ENCODE data around the gene GABRA6.
"Not testable (repeated sequence)": the region's sequence is repeated elsewhere in the genome, so short reads cannot be mapped to it uniquely, and the experiment has no call there.

The GABRA6 gene

DNA sequence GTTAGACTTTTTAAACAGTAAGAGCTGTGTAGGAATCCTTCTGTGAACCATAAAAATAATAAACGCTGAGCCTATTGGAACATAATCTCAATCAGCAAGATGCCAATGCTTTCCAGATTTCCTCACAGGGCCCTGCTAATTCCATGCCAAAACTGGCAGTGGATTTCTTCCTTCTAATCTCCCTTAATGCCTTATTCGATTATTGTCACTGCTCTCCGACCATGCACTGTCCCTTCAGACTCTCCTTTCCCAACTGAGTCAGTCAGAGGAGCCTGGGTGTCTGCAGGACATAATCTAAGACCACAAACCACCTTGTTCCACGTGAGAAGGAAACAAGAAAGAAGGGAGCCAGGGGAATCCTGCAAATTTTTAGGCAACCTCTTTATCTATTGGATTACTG lies at the start of gene GABRA6:
Gene GABRA6, plus strand, starts transcription at position 261 of the 400 bp plus-strand sequence. CDS start 269 bp downstream, outside the sequence.
- no peak for DNase-seq

DNA sequence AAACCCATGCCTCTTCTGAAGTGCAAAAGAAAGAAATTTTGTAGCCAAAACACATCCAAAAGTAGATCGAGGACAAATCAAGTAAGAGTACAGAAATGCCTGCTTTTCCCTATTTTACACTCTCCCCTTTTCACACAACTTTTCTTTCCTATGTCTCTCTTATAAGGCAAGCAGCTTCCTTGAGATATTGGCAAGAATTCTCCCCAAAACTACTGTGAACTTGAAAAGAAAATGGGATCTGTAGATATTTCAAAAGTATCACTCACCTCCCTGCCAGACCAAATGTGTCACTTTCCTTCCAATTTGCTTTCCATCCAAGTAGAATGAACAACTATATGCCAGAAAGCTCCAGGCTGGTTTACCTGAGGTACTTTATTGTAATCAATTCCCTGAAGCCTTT lies 47.9 kb upstream of the GABRA6 start:
- DNase-seq = no peak

DNA sequence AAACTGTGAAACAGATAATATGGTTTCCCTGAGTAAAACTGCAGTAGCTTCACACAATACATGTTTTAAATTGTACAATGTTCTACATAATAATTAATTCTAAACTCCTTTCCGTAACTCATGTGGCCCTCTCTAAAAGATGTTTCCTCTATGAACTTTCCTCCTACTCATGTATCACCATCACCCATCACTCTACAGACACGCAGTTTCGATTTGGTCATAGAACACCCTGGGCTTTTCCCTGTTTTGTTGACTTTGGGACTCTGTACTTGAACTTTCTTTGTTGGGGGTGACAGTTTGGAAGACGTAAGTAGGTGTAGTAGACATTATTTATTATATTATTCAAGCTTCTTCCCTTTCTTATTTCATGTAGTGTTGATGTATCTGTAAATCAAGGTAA lies 44.1 kb upstream of the GABRA6 start:
- no peak for DNase-seq

DNA sequence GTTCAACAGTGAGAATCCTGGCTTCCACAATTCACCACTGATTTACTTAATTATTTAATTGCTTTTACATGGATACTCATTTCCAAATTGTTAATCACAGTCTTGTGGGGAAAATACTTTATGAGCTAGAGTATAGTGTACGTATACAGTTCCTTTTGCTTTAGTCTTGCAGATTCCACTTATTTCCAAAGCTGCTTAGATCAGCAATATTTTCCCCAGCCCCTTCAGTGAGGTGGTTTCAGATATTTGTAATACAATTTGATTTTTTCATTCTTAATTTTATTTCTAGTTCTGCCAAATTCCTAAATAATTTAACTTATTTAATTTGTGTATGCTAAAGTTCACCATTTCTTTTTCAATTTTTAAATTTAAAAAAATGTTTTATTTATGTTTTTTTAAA lies 40.3 kb upstream of the GABRA6 start:
- no peak for DNase-seq

DNA sequence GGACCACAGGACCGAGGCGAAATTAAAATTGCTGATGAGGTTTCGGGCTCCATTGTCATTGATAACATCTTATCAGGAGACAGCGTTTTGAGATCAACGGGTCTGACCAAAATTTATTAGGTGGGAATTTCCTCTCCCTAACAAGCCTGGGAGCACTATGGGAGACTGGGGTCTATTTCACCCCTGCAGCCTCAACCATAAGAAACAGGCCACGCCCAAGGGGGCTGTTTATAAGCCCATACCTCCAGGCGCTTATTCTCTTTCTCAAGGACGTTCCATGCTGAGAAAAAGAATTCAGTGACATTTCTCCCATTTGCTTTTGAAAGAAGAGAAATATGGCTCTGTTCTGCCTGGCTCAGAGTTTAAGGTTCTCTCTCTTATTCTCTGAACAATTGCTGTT lies 33.6 kb upstream of the GABRA6 start:
- DNase-seq = not testable (repeated sequence)

DNA sequence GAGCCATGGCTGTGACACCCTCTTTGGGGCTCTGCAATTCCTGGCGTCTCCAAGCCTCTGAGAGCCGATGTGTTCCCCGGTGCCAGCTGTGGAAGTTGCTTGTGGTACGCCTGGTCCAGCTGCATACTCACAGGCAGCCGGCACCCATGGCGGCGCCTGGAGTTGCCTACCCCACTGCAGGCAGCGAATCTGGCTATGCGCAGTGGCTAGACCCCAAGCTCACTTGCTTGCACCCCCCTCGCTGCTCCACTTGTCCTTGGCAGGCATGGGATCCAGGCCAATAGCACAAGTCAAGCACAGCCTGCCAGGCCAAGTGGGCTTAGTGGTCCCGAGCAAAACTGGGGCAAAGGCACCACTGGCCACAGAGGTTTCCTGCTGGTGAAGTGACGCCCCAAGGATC lies 24.7 kb upstream of the GABRA6 start:
- no peak for DNase-seq

DNA sequence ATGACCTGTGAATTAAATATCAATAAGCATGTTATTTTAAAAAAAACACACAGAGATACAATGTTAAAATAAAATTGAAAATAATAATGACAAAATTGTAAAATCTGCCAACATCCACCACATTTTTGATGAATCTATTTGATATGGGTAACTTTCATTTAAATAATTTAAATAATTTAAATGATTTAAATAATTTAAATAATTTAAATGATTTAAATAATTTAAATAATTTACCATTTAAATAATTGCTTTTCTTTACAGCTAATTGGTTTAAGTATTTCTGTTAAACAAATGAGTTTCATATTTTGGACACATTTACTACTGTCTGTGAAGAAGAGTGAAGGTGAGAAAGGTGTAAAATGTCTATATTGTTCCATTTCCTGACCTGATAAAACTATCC lies 22.1 kb upstream of the GABRA6 start:
- DNase-seq = no peak

DNA sequence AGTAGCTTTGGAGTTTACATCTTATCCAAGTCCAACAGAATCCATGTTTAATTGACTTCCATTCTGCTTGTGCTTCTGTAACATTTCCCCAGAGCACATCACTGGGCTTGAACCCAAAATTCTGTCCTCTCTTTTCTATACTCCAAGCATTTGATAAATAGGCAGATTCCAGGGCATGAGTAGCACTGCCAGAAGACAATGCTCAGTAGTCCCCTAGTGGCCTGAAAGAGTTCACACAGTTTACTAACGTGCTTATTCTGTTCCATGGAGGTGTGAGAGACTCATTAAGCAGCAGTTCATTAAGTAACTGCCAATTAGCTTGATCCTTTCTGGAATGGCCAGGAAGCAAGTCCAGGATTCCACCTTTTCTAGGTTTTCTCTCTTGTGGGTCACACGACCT lies 9.4 kb upstream of the GABRA6 start:
- no peak for DNase-seq

DNA sequence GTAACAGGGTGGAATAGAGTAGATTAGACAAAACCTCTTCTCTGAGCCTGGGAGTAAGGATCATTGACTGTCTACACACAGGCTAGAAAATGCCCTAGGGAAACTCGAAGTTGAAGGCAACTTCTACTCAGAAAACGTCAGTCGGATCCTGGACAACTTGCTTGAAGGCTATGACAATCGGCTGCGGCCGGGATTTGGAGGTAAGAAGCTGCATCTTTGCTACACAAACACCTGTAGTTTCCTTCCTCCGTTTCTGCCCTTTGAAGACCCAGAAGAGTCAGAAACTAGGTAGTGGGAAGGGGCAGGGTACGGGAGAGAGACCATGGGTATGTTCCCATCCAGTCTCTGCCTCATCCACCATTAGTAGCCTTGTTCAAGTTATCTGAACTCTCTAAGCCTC lies 628 bp downstream of the GABRA6 start:
- DNase-seq = no peak

DNA sequence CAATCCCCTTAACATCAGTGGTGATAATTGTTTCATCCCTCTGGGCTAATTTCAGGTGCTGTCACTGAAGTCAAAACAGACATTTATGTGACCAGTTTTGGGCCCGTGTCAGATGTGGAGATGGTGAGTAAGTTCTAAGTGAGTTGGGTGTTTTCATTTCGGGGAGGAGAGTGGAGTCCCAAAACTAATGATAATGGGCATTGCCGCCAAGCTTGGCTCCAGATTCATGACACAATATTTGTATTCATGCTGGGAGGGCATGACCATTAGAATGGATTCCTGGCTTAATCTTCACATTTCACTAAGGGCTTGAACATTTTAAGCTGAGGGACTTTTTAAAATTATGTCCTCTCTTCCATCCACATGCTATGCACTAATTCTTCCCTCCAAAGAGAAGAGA lies 1.4 kb downstream of the GABRA6 start:
- no peak for DNase-seq

DNA sequence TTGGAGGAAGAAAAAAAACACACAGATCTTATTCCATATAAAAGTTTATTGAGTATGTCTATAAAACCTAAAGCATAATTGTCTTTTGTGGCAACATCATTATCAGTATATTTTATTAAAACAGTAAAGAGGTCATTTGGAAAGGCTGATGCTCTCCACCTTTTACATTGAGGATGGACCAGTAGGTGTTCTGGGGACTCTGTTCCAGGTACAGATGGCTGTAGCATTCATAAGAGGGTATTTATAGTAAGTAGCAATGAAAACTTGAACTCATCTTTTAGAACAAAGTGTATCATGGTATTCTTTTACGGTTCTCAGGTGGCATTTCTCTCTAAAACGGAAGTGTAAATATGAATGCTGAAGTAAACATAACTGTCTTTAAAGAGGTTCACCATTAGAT lies 1.8 kb downstream of the GABRA6 start:
- no peak for DNase-seq

DNA sequence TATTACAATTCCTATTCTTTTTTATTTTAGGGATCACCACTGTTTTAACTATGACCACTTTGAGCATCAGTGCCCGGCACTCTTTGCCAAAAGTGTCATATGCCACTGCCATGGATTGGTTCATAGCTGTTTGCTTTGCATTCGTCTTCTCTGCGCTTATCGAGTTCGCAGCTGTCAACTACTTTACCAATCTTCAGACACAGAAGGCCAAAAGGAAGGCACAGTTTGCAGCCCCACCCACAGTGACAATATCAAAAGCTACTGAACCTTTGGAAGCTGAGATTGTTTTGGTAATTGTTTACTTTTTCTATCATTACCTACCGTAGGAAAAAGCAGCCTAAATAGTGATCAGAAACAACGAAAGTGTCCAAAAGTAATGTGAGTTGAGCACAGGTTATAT lies 6.4 kb downstream of the GABRA6 start:
- DNase-seq = no peak

DNA sequence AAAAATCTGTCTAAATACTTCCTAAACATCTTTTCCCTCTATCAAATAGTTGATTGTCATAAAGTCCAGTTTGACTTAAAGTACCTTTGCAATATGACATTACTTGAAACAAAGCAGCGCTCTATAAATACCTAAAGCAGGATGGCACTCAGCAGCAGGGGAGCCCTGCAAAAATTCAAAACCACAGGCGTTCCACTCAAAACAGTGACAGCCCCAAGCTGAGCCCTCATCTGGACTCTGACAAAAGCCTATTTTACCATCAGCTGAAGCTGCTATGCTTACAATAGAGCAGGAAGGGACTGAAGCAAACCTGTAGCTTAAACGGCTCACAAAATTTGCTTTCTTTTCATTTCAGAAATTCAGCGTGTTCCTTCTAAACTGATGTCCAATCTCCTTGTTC lies 11.5 kb downstream of the GABRA6 start:
- DNase-seq = no peak

DNA sequence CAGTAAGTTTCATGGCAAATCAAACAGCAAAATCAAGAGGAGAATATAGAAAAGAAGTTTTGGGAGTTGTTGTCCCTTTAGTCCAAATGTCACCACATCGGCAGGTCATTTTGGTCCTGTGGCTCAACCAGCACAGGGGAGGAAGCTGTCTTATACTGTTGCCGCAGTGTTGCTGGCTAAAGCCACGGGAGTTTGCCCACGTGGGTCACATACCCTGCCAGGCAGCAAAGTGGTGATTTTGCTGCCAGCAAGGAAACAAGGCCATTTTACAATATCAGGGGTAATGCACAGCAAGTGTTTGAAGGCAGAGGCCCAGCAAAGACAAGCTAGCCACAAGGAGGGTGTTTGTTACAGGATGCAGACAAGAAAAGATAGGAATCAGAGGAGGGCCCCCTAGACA lies 14.5 kb downstream of the GABRA6 start:
- no peak for DNase-seq

DNA sequence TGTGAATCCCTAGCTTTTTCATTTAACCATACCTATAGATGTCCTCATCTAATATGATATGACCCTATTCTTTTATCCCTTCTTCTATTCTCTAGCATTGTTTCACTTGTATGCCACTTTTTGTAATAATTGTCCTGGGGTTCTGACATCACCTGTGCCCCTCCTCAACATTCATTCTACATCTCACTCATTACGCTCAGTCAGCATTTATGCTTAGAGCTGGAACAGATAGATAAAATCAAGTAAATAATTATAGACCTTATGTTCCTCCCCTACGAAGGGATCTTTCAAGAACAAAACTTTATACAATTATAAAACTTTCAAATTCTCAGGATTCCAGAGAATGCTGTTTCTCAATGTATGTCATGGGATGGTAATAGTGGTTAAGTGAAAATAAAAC lies 18.0 kb downstream of the GABRA6 start:
- no peak for DNase-seq

DNA sequence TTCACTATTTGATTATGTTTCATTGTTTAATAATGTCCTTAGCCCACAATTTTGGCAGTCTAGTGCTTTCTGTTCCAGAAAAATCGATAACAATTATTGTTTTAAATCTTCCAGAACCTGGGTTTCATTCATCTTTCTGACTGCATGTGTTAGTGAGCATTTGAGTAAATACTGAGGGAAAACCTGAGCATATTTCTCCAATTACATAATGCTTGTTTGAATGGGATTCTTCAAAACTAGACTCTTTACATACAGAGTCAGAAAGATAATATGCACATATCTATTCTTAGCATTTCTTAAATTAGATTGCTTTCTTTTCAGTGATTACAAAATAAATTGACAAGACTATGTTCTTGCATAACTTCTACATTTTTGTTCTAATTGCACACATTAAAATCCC lies 21.9 kb downstream of the GABRA6 start:
- DNase-seq = no peak

DNA sequence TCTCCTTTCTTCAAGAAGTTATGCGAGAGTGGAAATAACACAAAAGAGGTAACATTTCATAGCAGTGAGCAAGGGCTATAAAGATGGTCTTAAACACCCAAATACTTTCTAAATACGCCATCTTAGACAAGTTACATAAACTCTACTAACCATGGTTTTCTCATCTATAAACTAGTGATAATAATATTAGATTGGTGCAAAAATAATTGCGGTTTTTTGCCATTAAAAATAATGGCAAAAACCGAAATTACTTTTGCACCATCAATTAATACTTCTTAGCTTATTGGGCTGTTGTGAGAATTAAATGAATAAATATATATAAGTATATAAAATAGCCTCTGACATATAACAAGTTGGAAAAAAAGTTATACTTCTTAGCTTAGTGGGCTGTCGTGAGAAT lies 23.7 kb downstream of the GABRA6 start:
- no peak for DNase-seq

DNA sequence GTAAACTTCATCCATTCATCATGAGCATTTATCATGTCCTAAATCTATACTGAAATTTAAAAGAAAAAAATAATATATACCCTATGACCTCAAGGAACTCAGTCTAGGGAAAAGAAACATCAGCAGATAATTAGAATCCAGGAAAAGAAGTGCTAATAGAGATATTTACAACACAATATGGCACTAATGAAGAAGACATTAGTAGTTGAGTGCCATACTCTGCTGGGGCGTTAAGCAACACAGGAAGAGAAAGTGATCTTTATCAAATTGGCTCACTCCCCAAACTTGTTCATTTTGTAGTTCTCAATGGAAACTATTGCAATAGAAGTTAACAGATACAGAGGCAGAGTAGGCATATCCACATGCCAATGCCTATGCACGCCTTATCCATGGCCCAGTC lies 27.5 kb downstream of the GABRA6 start:
- DNase-seq = no peak

DNA sequence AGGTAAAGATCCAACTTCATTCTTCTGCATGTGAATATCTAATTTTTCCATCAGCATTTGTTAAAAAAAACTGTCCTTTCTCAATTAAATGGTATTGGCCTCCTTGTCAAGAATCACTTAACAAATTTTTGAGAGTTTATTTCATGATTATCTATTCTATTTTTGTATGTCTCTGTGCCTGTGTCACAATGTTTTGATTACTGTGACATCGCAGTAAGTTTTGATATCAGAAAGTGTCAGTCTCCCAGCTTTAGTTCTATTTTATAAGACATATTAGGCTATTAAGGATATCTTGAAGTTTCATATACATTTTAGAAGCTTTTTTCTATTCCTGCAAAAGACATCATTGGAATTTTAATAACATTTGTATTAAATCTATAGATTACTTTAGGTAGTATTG lies 33.6 kb downstream of the GABRA6 start:
- DNase-seq = no peak

DNA sequence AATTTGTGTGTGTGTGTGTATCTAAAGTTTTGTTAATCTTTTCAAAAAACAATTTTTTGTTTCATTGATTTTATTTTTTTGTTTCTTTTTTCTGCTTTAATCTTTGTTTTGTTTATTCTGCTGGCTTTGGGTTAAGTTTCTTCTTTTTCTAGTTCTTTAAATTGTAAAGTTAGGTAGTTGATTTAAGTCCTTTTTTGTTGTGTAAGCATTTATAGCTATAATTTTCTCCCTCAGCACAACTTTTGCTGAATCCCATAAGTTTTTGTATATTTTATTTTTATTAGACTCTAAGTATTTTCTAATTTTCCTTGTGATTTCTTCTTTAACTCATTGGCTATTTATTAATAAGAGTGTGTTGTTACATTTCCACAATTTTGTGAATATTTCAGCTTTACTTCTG lies 34.9 kb downstream of the GABRA6 start:
- DNase-seq = no peak

DNA sequence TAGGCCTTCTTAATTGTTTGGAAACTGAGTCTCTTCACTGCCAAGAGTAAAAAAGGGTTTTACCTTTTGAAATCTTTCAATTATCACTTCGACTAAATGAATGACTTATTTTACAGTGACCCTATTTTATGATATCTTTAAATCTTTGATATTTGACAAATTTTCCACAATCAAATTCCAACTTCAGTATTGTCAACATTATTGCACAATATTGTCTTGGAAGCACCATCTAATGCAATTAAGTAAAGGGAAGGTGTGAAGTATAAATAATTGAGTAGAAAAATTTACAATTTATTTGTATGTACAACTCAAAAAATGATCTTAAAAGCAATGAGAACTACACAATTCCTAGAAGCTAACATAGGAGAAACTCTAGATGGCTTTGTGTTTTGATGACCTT lies 49.2 kb downstream of the GABRA6 start:
- DNase-seq = no peak

DNA sequence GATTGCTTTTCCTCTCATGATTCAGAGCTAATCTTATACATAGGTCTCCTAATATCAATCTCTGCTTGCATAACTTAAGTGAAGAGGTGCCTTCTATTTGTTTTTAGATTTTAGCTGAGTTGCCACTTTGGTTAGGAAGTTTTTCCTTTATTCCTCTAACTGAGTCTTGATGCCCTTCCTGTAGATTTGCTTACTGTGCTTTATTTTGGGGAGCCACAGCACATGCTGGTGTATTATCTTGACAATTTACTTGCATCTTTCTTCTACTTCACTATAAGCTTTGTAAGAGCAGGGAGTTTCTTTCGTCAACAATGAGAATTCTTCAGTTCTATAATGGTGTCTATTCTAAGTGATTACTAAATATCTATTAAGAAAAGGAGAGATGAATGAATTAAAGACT lies 54.9 kb downstream of the GABRA6 start:
- DNase-seq = no peak

DNA sequence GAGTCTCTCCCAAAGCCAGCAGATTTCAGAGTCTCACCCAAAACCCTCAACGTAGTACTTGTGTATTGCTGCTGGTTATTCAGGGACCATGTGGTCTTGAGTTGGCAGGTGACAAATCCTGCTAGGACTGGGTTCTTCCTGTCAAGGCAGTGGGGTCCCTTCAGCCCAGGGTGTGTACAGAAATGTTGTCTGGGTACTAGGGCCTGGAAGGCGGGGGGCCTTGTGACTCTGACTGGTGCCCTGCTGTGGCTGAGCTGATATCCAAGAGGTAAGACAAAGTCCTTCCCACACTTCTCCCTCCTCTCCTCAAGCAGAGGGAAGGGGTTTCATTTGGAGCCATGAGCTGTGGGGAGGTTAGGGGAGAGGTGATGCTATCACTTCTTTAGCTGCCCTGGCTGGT lies 58.8 kb downstream of the GABRA6 start:
- DNase-seq = no peak

DNA sequence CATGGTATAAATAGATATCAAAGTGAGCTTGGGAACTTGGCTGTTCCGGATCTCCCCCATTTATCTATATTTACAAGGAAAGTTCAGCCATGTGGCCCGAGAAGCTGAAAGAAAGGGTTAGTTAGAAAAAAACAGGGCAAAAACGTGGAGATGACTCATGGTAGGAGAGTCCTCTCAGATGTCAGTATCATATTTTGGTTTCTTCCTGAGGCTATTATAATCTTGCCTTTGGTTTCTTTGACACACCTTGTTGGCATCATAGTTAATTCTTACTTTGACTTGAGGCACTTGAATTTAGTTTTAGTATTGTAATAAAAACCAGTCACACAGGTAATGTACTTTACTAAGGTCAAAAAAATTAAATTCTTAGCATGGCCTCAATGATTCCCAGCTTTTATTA lies 59.9 kb downstream of the GABRA6 start:
- DNase-seq = no peak

DNA sequence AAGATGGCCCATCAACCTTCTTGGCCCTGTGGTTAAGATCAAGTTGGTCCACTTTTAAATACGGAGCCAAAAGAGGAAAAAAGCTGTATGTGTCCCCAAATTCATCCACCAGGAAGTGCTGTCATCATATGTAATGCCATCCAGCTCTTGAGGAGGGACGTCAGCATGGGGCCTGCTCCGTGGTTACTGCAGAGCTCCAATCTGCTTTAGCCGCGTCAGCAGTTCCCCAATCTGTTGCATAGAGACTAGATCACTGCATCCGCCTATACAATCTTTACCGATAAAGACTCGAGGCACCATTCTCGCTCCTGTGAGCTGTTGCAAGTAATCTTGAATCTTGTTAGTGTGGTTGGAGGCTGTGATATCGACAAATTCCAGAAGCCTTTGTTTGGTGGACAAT lies 65.7 kb downstream of the GABRA6 start:
- no peak for DNase-seq
